SK-MEL-5 (cell line): ENCODE data around the gene TRIM39. TPM values are rescaled to one million over a fixed set of nuclear protein-coding genes. Genes with fewer than 3 reads are reported as not detected.

ENCODE experiments used
- DNase-seq: peaks from one replicate; pipeline ENCODE4 v3.0.0-alpha.2; 2016; ENCODE audit warnings: low read depth, low spot score
- in situ Hi-C: cut with HindIII; loops from 2 replicates; pipeline ENCODE4 v1.10.0; 2016; ENCODE audit warnings: low sequenced_read_pairs, high pct_unique_total_duplicates, low pct_unique_long_range_greater_than_20kb
- total RNA-seq: library from RNA; depleted of rRNA; stranded (reverse); fragments of >200 nt; shearing (Covaris generic); gene quantifications from 2 replicates; pipeline ENCODE4 v1.2.3, GENCODE V29; 2014

Gene TRIM39
- total RNA-seq, 1 experiment from 2014 or later, result 9.1 TPM

DNA sequence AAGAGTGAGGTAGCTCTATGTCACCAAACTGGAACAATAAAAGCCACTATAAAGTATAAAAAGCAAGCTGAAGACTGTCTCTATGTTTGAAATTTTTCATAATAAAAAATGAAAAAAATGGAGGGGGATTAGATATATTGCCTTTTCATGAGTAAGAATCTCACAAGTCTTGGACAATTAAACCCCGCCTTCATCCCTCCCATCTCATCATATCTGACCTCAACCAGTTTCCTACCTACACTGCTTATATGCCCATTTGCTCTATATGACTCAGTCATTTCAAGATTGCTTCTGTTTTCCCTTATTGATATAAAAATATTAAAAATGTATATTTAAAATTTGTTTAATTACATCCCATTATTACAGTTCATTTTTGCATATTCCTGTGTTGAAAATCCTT, 2.9 kb upstream of the TRIM39 start:
- in situ Hi-C loops, result no loop called here
- no peak for DNase-seq

DNA sequence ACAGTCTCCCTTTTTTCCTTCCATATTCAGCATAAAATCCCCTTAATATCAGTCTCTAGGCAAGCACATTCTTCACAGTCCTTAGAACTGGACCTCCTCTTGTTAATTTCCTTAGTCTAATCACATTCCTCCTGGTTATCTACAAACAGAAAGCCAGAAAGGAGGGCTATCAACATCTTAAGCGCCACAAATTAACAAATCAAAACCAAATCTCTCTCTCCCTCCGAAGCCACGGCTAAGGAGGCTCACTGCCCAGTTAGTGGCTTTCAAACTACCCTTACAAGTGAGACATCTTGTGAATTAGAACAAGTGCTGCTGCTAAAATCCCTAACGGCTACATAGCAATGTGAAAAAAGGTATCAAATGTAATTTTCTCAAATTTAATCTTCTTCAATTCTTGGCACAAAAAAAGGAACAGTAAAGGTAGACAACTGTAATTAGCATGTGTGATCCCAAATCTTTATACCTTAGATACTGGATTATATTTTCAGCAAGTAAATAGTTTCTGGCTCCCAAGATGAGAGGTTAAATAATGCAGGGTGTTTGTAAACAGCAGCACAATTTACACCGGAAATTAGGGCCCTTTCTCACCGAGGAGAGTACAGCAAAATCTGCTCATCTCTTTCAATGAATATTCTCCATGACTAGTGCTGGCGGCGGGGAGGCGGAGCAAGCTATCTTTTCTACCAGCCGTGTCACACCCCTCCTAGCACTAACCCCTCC, 1.4 kb upstream of the TRIM39 start:
- DNase-seq, result peak; percentile 65
- in situ Hi-C loops, result loop anchor here (25.0 kb wide), 1 partner anchor 88 kb away; no protein-coding TSS in a partner anchor

DNA sequence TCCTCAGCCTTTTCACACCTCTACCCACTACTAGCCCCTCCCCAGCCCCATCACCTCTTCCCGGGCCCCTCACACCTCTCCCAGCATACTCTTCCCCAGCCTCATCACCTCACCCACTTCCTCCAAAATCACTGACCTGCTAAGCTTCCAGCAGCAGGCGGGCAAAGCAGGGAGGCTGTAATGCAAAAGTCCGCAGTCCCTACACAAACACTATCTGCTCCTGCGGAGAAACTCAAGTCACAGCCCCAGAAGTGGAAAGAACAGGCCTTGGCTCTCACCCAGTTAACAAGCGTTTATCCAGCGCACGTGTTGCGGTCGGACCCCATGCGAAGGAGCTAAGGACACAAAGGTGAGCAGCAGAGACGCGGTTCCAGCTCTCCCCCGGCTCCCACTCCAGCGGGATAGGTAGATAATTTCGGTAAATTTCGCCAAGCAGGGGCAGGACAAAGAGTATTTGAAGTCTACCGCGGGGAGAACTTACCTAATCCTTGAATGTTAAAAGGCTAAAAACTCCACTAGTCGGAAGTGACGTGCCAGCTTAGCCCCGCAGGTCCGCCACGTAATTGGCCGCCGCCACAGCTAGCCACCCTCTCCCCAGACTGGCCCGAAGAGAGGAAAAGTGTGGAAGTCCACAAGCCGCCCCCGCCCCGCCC, 728 bp upstream of the TRIM39 start:
- in situ Hi-C loops, result loop anchor here (25.0 kb wide), 1 partner anchor 89 kb away; no protein-coding TSS in a partner anchor
- peak; percentile 69 for DNase-seq

DNA sequence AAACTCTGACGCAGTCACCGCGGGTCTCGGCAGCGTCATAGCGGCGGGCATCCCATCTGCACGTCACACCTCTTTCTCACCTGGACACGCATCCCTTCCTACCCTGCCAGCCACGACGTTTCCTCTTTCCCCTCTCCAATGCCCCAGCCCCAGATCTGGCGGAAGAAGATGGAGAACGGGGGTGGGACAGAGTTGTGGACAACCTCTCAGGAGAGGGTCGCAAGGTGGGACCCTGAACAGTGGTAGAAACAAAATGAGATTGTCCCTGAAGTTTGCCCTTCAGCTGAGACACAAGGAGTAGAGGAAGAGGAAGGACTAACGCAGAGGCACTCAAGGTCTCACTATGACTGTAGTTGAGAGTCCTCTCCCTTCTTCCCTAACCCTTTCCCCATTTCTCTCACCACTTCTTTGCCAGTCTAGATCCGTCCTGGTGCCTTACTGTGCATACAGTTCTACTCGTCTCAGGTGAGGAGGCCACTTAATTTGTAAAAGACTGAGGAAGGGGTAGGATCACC, 562 bp downstream of the TRIM39 start:
- in situ Hi-C loops, result loop anchor here (25.0 kb wide), 1 partner anchor 90 kb away; no protein-coding TSS in a partner anchor
- DNase-seq, result no peak

DNA sequence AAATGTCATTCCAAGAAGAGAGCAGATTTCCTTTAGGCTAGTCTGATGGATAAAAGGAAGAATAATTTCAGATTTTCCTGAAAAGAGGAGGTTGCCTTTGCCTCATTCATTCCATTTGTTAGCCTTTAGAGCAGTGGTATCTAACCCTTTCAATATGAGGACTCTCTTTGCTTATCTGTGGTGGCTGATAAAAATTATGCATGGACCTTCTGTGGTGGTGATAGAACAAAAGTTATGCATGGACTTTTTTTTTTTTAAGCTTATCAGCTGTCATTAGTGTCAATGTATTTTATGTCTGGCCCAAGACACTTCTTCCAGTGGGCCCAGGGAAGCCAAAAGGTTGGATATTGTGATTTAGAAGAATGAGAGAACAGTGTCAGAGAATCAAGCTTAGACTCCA, 1.7 kb downstream of the TRIM39 start:
- no peak for DNase-seq
- in situ Hi-C loops, result loop anchor here (25.0 kb wide), 1 partner anchor 91 kb away; no protein-coding TSS in a partner anchor

DNA sequence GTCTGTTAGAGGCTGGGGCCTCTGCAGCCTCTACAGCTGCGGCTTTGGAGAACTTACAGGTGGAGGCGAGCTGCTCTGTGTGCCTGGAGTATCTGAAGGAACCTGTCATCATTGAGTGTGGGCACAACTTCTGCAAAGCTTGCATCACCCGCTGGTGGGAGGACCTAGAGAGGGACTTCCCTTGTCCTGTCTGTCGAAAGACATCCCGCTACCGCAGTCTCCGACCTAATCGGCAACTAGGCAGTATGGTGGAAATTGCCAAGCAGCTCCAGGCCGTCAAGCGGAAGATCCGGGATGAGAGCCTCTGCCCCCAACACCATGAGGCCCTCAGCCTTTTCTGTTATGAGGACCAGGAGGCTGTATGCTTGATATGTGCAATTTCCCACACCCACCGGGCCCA, 2.6 kb downstream of the TRIM39 start:
- in situ Hi-C loops, result loop anchor here (25.0 kb wide), 1 partner anchor 92 kb away; no protein-coding TSS in a partner anchor
- DNase-seq, result no peak

DNA sequence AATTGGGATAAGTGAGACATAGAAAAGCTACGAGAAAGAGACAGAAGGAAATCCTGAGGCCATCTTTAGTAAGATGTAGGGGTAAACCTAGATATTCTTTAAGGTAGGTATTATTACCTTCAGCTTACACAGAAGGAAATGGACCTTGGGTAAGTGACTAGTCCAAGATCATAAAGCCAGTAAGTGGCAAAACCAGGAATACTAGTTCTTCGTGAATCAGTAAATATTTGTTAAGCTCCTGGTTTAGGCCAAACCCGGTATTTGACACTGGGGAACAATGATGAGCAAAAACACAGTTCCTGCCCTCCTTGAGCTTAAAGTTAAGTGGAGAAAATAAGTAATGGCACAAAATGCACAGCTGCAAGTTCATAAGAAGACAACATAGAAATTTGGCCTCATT, 5.3 kb downstream of the TRIM39 start:
- in situ Hi-C loops, result loop anchor here (25.0 kb wide), 1 partner anchor 95 kb away; no protein-coding TSS in a partner anchor
- no peak for DNase-seq

DNA sequence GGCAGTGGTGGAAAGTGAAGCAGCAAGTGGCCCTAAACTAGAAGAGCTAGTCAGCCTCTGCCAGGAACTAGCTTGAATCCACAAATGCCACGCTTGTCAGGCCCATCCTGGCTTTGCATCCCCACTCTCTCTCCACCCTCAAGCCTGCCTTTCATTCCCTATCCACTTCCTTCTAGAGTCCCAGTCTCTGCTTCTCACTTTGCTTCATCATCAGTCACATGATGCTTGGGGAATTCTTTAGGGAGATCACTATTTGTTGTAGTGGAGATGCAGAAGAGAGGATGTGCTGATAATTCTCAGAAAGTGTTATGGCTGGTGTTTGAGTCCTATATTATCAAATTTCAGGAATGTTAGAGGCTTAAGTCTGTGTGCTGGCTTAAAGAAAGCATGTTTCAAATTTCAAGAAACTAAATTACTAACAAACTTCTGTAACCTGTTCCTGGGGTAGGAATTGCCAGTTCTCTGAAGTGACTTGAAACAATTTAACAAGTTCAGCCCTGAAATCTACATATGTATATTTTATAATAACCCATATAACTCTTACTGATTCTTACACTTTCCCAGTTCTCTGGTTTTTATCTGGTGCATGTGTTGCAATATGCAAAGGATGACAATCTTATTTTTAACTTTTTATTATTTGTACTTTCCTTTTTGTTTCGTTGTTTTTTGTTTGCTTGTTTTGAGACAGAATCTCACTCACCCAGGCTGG, 7.5 kb downstream of the TRIM39 start:
- in situ Hi-C loops, result loop anchor here (25.0 kb wide), 1 partner anchor 97 kb away; no protein-coding TSS in a partner anchor
- DNase-seq, result peak; percentile 35

DNA sequence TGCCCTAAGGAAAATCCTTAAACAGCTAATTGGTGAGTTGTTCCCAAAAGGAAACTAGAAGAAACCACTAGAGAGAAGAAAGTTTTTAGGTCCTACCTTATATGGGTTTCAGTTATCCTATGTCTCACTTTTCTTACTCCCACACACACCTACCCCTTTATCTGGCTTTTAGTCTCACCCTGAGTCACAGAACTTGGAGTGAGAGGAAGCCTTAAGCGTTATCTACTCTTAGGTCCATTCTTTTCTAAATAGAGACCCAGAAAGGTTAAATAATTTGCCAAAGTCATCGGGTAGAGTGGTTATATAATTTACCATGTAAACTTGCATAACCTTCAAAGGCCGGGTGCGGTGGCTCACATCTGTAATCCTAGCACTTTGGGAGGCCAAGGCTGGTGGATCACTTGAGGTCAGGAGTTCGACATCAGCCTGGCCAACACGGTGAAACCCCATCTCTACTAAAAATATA, 13.9 kb downstream of the TRIM39 start:
- in situ Hi-C loops, result loop anchor here (25.0 kb wide), 1 partner anchor 103 kb away; no protein-coding TSS in a partner anchor
- no peak for DNase-seq

DNA sequence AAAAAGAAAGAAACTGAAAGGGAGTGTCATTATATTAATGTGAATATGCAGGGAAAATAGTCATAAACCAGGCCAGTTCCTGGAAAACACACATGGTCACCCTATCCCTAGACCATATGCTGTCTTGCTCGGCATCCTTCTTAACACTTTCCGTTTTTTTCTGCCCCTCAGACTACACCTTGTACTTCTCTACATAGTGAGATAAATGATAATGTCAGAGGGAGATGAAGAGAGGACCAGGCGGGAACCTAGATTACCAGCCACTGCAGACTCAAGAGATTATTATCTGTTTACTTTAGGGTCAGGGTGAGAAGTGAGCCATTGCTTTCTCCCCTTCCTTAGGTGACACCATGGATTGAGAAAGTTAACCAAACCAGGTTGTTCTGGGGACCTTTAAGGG, 14.5 kb downstream of the TRIM39 start:
- in situ Hi-C loops, result loop anchor here (25.0 kb wide), 1 partner anchor 104 kb away; no protein-coding TSS in a partner anchor
- no peak for DNase-seq

DNA sequence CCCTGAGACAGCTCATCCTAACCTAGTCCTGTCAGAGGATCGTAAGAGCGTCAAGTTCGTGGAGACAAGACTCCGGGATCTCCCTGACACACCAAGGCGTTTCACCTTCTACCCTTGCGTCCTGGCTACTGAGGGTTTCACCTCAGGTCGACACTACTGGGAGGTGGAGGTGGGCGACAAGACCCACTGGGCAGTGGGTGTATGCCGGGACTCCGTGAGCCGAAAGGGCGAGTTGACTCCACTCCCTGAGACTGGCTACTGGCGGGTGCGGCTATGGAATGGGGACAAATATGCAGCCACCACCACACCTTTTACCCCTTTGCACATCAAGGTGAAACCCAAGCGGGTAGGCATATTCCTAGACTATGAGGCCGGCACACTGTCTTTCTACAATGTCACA, 15.0 kb downstream of the TRIM39 start:
- in situ Hi-C loops, result loop anchor here (25.0 kb wide), 1 partner anchor 104 kb away; no protein-coding TSS in a partner anchor
- no peak for DNase-seq

DNA sequence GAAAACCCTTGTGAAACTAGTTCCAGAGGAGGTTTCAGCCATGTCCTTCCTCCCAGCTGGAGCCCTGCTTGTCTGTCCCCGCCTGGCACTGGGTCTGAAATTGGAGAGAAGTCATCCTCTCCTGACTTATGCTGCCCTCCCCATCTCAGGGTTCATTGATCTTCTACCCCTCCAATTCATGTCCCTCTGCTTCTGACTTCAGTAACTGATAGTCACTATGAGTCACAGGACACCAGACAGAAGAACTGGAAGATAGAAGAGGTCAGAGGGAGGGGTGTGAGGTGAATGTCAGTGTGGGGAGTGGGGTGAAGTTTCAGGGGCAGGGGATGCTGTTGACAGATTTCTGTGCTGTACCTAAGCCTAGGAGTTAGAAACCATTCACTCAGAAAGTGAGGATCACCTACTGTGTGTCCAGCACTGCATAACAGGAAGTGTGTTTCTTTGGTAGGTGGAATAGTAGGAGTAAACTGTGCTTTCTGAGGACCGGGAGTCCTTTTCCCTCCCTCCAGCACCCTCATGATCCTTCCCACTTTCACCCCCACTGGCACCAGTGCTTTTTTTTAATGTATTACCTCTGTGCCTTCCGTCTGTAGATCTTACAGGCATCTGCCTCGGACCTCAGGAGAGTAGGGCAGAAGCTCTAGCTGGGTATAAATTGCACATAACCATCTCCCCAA, 17.6 kb downstream of the TRIM39 start:
- no peak for DNase-seq
- in situ Hi-C loops, result loop anchor here (25.0 kb wide), 1 partner anchor 107 kb away; no protein-coding TSS in a partner anchor

DNA sequence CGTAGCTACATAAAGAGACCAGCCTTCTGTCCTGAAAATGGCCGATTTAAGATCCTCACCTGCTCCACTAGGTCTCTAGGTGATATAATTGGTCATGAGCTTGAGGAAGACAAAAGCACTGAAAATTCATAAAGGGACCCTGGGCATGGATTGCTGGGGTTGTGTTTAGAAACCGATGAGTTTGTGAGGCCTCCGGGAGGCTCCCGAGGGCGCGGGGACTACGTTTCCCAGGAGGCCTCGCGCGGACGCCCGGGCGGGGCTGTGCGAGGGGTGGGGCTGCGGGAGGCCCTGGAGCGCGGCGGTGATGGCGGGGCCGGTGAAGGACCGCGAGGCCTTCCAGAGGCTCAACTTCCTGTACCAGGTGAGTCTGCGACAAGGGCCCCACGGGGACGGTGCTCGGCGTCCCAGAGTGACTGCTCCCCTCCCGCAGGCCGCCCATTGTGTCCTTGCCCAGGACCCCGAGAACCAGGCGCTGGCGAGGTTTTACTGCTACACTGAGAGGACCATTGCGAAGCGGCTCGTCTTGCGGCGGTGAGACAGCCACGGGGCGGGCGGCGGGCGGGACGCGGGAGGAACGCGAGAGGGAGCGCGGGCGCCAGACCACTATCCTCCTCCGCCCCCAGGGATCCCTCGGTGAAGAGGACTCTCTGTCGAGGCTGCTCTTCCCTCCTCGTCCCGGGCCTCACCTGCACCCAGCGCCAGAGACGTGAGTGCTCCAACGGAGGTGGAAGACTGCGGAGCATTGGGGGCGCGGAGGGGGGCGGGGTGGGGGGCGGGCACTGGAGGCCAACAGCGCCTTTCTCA, 18.3 kb downstream of the TRIM39 start, which contains the start of gene RPP21:
RPP21 (plus strand) TSS at position 289 of the 804 bp plus-strand sequence; CDS start at position 305, 16 bp downstream.
- DNase-seq, result peak; percentile 73
- in situ Hi-C loops, result loop anchor here (25.0 kb wide), 1 partner anchor 108 kb away; no protein-coding TSS in a partner anchor

DNA sequence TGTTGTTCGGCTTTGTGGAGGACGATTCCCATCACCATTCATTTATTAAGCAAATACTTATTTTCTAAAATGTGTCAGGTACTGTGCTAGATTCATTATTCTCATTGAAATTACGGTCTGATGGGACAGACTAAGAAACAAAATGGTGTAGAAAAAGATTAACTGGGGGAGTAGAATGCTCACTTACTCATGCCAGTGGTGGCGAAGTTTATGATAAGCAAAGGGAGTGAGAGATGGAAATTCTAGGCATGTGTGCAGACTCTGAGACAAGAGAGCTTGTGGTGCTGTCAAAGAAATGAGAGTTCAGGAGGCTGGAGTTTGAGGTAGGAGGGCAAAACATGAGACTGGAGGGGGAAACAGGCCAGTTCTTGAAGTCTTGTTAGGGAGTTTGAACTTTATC, 19.1 kb downstream of the TRIM39 start:
- in situ Hi-C loops, result loop anchor here (25.0 kb wide), 1 partner anchor 109 kb away; no protein-coding TSS in a partner anchor
- DNase-seq, result no peak

DNA sequence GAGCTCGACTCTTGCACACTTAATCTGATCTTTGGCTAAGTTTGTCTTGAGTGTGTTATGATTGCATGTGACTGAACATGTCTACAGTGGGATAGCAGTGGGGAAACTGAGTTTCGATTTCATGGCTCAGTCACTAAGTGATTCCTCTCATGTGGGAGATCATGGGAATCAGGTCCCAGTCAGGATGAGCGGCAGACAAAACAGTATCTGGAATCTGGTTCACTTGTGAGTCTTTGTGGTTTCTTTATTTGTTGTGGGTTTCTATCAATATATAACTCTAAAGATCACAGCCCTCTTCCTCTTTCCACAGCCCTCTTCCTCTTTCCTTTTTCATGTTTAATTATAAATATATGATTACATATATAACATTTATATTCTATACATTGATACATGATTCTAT, 22.2 kb downstream of the TRIM39 start:
- in situ Hi-C loops, result loop anchor here (25.0 kb wide), 1 partner anchor 112 kb away; no protein-coding TSS in a partner anchor
- DNase-seq, result no peak
